ENCODE results near the gene SLC35E1.
"Not testable (repeated sequence)": the region's sequence is repeated elsewhere in the genome, so short reads cannot be mapped to it uniquely, and the experiment has no call there.

The SLC35E1 gene

DNA sequence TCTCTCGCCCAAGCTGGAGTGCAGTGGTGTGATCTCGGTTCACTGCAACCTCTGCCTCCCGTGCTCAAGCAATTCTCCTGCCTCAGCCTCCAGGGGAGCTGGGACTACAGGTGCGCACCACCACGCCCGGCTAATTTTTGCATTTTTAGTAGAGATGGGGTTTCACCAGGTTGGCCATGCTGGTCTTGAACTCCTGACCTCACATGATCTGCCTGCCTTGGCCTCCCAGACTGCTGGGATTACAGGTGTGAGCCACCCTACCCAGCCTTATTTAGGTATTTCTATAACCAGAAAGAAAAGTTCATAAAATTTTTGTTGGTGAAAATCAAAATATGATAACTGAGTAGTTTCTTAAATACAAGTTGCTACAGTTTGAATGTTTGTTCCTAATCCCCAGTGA, 28.5 kb downstream of the SLC35E1 start:
- DNase-seq: not testable (repeated sequence)

DNA sequence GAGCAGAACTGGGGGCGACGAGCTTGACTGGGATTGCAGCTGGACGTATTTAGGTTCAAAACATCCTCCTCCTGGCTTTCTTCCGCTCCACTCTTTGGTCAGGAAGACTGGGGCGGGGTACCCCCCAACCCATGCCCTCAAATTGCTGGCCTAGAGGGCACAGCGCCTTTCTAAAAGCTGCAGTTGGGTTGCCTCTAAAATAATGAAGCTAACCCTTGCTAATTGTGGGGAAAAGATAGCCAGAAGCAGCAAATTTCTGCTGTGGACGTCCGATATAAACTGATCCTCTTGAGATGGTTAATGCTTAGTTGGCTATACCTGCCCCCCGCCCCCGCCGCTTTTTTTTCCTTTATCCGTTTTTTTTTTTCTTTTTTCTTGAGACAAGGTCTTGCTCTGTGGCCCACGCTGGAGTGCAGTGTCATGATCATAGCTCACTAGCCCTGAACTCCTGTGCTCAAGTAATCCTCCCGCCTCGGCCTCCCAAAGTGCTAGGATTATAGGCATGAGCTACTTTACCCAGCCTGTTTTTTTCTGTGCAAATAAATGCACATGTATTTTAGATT, 29.2 kb downstream of the SLC35E1 start:
- DNase-seq: peak; percentile 23

DNA sequence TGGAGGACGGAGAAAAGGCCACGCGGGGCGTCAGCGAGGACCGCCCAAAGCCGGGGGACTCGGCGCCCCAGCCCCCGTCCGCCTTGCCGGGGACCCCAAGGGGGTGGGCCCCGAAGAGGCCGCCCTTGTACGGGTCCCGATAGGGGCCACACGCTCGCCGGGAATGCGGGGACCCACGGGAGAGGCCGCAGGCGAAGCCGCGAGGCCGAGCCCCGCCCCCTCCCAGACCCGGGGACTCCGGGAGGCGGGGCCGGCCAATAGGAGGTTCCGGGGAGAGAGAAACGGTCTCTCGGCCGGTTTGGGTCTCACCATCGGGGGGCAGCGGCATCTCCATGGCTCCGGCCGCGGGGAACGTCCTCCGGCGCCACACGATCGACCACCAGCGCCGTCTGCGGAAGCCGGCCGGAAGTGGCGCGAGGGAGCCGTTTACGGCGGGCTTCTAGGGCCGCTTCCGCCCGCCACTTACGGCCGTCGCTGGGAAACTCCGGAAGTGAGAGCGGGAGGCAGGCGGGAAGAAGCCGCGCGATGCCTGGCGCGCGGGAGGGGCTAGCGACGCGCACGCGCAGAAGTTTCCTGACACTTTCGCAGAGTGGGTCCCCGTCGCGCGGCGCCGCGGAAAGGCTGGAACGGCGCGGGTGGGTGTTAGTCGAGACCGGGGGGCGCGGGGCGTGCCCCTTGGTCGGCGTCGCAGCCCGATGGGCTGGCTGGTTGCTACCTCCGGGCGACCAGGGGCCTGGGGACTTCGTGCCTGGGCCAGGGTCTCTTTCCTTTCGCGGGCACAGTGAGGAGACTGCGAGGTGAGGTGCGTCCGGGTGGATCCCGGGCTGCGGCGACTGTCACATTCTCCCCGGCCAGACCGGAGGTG, 29.9 kb downstream of the SLC35E1 start, which contains the start of gene CHERP:
Gene CHERP (minus strand): TSS at position 393 of the 865 bp plus-strand sequence. CDS start 59 bp downstream, at position 334.
- DNase-seq: peak; percentile 96

DNA sequence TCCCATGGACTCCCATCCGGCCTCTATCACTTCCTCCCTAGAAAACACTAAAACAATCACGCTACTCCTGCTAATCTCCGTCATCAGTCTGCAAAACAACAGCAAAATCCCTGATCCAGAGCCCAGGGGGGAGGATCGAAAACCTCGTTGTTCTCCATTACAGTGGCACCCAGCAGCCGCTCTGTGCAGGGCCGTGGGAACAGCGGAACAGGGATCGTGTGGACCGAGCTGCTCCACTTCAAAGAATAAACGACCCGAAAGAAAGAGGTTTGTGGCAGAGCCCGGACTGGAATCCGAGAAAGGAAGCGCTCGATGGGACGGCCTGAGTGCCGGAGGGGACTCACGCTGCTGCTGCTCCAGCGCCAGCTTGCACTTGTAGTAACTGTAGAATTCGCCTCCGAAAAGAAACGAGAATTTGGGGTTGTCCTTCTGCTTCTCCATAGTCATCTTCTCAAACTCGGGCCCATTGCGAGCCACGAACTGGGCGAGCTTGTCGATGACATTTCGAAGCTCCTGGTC, 30.6 kb downstream of the SLC35E1 start:
- DNase-seq: peak; percentile 59

DNA sequence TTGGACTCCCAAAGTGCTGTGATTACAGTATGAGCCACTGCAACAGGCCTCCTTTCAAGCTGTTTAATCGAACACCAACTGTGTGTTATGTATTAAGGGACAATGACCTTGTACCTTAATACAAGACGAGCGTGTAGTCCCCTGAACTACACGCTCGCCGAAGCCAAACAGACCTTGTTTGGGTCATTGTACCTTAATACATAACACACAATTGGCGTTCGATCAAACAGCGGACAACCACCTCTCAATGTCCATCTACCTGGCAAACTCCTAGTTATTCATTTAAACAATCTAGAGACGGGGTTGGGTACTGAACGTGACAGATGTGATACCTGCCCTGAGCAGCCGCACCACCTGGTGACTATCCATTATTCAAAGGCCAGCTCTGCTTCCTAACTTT, 31.3 kb downstream of the SLC35E1 start:
- DNase-seq: no peak

DNA sequence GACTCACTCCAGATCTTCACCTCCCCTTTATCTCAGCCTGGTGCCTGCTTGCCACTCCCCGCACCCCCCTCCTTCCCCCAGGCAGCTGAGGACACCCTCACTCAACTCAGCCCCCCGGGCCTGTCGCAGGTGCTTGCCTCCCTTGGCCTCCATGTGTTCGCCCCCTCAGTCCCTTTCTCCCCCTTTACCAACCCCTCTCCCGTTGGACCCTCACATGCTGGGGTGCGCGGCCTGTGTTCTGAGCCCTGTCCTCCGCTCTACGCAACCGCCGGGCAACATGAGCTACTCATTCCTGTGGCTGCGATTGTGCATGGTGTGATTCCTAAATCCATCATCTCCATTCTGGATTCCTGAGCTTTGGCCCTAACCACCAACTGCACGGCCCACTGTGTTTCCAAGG, 35.1 kb downstream of the SLC35E1 start:
- DNase-seq: no peak

DNA sequence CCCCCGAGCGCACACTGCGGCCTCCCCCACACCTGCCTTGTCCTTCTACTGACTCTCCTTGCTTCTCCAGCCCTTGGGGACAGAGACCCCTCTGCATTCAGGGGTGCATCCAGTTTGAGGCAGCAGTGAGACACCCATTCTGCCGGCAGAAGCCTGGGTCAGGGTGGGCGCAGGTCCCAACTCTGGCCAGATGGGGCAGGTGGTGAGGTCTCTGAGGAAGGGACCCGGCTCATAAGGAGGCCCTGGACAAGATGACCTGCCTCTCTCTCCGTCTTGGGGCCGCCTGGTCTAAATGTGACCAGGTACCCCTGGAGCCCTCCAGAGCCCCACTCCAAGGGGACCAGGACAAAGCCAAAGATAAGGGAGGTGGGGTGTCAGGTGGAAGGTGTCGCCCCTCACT, 36.1 kb downstream of the SLC35E1 start:
- no peak for DNase-seq

DNA sequence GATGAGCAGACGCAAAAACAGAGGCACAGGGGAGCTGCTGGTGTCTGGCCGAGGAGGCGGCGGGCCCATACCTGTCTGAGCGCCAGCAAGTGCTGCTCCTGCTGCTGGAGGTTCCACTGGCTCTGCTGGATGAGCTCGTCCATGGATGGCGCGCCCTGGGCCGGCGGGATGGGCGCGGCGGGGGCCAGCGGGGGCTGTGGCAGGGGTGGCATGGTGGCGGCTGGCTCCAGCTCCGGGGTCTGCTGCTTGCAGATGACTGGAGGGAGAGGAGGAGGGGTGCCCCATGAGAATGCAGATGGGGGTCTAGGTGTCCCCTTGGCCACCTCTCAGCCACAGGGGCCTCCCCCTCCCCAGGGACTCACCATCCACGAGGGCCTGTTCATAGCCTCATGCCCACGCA, 36.8 kb downstream of the SLC35E1 start:
- no peak for DNase-seq

DNA sequence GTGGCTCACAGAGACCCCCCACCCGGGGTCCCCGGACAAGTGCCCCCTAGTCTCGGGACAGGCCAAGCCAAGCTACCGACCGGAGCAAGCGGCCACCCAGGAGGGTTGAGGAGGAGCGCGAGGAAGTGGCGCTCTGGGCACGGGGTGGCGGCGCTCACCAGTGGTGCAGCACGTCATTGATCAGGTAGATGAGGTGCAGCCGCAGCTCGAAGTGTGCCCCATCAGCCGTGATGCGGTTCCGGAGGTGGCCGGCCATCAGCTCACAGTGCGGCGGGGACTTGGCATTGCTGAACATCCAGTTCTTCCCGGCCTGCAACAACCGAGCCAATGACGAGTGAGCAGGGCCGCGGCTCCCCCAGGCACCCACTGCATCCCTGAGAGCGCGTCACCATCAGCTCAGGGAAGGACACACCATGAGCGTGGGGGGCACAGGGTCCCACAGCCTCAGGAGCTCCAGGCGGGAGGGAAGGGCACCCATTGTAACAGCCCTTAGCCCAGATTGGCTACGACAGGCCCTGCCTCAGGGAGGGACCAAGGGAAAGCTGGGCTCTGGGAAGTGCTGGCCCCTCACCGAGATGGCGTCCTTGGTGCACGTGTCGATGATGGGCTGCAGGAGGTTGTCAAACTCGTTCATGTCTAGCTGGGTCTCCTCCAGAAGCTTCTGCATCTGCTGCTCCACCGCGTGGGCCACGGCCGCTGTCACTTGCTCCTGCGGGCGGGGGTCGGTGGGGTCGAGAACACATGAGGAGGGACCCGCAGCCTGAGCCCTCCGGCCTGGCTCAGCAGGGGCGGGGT, 39.6 kb downstream of the SLC35E1 start:
- no peak for DNase-seq

DNA sequence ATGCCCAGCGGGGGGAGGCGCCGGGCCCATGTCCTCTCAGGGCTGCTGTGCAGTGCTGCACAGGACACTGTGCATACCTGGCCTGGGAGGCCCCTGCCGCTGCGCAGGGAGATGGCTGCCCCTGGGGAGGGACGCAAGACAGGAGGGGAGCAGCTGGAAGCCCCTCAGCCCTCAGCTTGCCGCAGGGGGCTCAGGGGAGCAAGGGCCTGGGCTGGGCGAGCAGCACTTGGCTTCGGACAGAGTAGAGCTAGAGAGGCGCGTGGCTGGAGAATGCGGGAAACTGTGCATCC, 40.9 kb downstream of the SLC35E1 start:
- DNase-seq: no peak

DNA sequence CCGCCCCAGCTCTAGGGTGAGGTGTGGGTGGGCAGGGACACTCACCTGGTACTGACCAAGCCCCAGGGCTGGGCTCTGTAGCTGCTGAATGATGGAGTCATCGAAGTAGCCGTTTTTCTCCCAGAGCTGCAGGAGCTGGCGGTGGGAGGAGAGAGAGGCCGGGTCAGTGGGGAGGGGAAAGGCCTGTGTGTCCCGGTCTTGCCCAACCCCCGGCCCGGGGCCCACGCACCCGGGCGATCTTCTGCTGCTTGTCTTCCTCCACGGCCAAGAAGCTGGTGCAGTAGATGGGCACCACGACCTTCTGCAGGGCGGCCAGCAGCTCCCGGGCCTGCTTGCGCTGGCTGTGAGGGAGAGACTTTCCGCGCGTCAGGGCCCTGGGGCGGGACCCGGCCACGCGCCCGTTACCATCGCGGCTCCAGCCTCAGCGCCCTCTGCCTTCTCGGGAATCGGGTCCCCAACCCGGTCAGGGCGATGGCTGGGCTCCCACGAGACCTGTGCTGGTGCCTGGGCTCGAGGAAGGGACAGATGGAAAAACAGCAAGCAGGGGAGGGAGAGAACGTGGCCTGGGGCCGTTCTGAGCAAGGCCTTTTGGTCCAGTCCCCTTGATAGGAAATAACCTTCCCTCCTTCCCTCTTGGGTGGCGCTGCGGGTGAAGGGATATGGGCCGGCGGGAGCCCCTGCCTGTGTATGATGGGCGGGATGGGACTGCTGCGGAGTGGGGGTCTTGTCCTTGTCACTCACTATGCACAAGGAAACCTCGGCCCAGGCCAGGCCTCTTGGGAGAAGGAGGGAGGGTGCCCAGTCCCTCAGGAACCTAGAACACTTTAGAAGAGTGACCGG, 41.5 kb downstream of the SLC35E1 start:
- no peak for DNase-seq

DNA sequence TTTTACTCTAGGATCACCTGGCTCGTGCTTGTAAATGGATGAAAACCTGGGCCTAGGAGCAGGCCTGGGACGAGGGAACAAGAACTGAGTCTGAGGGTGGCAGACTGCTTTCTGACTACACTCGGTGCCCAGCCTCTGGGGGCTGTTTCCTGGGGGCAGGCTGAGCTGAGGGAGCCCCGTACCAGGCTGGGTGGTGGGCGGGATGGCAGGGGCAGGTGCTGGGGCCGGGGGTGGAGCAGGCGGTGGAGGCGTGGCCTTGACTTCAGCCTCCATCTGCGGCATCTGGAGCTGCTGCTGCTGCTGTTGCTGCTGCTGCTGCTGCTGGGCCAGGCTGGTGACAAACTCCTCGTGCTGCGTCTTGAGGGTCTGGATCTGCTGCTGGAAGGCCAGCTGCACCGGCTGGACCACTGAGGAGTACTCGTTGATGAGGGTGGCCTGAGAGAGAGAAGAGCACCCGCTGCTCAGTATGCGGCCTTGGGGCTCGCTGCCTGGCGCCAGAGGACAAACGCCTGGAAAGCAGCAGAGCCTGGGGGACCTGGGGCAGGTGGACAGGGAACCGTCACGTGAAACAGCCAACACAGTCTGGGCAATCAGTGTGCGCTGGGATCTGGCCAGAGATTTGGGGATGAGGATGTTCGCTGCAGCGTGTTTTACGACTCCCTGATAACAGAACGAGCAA, 42.6 kb downstream of the SLC35E1 start:
- no peak for DNase-seq

DNA sequence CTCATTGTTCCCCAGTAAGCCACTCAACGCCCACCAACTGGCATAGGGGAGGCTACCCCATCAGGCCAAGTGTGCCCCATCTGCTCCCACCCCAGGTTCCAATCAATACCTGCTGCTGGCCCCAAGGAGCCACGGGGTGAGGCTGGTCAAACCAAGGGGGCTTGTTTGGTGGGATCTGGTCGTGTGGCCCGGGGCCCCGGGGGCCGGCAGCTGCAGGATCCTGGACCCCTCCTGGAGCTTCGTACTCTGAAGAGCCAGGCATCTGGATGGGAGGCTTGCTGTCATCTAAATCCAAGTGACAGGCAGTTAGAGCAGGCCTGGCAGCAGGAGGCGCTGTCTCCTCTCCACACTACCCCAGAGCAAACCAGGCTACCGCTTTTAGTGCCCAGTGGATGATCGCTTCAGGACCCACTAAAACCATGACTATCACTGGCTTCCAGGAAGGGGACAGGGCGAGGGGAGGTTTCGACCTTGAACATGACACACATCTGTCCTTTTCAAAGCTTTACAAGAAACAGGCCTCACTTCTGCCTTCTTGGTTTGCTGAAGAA, 44.2 kb downstream of the SLC35E1 start:
- DNase-seq: peak; percentile 26

DNA sequence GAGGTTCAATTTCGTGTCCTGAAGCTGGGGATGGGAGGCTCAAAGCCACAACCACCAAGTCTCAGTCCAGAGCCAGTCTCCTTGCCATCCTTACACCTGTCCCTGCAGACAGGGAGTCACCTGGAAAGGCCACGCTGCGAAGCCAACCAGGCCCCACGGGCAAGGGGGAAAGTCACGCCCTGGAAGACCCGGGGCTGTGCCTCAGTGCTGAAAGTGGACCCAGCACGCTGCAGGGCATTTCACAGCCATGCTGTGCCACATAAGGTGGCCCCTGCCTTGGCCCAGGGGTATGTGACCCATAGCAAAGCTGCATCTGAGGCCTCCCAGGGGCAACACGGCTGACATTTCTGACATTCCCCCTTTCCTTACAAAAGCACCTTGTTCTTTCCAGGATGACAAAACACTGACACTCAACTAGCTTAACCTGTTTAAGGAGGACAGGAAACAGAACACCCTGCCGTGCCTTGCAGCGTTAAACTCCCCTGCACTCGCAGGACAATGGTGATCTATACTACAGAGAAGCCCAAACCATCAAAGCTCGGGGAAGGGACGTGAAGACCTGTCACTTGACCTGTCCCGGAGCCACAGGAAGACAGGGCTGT, 44.8 kb downstream of the SLC35E1 start:
- no peak for DNase-seq

DNA sequence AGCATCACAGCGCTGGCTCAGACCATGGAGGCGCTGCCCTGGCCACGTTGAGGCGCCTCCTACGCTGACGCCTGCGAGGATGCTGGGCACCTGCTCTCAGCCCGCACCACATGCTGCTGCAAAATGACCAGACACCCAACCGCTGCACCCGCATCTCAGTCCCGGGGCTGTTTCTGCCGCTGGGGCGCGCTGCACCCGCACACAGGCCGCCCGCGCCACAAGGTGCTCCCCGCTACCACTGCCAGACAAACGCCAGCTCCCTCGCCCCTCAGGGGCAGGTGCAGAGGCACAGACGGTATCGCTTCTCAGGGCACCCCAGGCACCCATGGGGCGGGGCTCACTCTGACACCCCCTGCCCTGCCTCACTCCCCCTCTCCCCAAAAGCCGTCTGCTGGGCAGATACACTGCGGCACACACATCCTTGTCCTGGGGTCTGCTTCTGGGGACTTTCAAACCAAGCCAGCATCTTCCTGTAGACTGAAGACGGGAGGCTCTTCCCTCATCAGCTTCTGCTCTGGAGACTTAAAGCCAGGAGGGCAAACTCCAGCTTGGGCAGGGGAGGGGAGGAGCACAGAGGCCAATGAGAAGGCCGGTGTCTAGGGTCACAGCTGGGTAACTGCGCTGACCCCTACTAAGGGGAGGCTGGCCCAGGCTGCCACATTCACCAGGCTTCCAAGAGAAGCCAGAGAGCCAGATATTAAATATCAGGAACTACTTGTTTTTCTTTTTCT, 46.3 kb downstream of the SLC35E1 start:
- DNase-seq: no peak

DNA sequence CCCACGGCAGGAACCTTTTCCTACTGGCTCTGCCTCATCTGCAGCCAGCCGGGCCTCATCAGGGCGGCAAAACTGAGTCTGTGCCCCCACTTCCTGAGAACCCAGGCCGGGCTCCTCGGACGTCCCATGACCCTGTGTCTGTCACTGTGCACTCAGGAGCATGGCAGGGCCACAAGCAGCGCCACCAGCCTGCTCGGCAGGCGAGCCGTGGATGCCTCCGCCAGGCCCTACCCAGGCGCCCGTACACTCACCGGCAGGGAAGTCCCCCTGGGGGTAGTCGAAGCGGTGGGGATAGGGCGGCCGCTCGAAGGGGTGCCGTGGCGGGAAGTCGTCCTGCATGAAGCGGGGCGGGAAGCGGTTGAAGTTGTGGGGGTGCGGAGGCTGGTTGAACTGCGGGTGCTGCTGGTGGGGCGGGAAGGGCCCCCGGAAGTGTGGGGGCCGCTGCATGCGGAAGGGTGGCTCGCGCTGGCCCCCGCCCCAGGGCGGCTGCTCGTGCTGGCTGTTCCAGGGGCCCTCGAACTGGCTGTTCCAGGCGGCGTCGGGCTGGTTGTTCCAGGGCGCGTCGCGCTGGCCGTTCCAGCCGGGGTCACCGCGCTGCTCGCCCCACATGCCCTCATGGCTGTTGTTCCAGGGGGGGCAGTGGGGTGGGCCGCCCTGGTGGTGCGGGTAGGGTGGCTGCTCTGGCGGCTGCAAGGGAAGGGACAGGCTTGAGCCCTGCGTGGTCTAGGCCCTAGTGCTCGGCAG, 47.1 kb downstream of the SLC35E1 start:
- no peak for DNase-seq

DNA sequence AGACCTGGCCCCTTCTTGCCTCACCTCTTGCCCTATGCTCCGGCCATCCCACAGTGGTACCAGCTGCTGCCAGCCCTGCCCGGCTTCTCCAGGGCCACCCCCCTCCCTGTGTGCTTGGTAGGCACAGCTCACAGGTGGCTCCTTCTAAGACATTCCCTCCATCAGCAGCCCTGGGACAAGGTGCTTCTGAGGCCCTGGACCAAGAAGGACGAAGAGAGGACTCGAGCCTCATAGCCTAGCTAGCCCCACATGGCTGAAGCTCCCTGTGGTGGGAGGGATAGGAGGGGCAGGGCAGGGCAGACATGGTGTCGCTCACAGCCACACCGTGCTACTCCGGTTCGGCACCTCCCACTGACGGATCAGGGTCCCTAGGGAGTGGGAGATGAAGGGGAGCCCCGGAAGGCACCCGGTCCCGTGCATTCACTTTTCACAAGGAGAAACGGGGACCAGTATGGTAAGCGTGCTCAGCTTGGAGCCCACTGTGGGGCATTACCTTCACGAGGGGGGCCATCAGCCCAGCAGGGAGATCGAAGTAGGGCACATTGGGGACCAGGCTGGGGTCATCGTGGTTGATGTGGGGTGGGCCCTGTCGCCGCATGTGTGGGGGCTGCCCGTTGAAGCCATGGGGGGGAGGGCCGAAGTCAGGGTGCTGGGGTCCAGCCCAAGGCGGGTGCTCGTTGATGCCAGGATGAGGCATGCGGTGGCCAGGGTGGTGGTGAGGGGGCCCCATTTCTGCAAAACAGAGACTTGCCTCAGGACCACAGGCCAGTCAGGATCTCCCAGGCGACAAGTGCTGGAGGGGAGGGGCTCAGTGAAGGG, 49.4 kb downstream of the SLC35E1 start:
- no peak for DNase-seq

DNA sequence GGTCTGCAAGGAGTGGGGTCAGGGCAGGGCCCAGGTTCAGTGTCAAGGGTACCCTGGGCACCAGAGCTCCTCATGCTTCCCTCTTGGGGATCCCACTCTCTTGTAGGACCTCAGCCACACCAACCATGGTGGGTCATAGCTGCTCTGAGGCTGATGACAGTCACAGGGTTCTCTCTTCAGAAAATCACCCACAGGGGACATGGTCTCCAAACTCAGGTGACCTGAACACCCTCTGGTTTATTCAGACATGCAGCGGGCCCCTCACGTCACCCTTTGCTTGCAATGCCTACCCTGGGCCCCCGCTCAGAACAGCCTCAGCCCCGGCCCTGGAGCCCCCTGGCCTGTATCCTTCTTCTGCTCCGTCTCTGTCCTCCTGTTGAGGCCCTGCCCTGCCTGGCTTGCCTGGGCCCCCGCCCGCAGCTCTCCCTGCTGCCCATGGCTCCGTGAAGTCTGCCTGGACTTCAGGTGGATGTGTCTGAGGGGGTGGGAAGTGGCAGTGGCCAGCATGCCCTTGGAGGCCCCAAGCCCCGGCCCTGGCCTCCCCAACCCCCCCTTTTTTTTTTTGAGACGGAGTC, 50.4 kb downstream of the SLC35E1 start:
- DNase-seq: no peak

Data from DMS53 (cell line).